Skeletal muscle tissue (tissue), 4 donors: Measurements from ENCODE around the gene MNS1. TPM values are rescaled to one million over a fixed set of nuclear protein-coding genes. Genes with fewer than 3 reads are reported as not detected.
"Not testable (repeated sequence)": the region's sequence is repeated elsewhere in the genome, so short reads cannot be mapped to it uniquely, and the experiment has no call there.

Experiments used
- H3K27ac ChIP-seq: one replicate; pipeline ENCODE4 v1.7.0; 2013; ENCODE audit warnings: mild to moderate bottlenecking, low read depth, low read length, inconsistent platforms
- H3K27me3 ChIP-seq, 3 donors: one replicate each; pipeline ENCODE4 v1.7.0; 2013; ENCODE audit warnings: low read length in 3 of 3; ENCODE audit not compliant: control insufficient read depth in 3 of 3, insufficient read depth in 3 of 3
- H3K36me3 ChIP-seq, 3 donors: one replicate each; pipeline ENCODE4 v1.7.0; 2013; ENCODE audit warnings: low read length in 3 of 3; ENCODE audit not compliant: control insufficient read depth in 3 of 3, insufficient read depth in 3 of 3
- H3K4me1 ChIP-seq, 3 donors: one replicate each; pipeline ENCODE4 v1.7.0; 2013; ENCODE audit warnings: low read length in 3 of 3, mild to moderate bottlenecking in 3 of 3; ENCODE audit not compliant: control insufficient read depth in 3 of 3, insufficient read depth in 3 of 3
- H3K4me3 ChIP-seq, 3 donors: one replicate each; pipeline ENCODE4 v1.7.0; 2013; ENCODE audit warnings: low read length in 3 of 3
- H3K9ac ChIP-seq, 3 donors: one replicate each; pipeline ENCODE4 v1.7.0; 2013; ENCODE audit warnings: low read length in 3 of 3, mild to moderate bottlenecking in 3 of 3, moderate library complexity in 2 of 3, low read depth in 1 of 3
- H3K9me3 ChIP-seq, 3 donors: one replicate each; pipeline ENCODE4 v1.7.0; 2013; ENCODE audit warnings: low read length in 3 of 3; ENCODE audit not compliant: control insufficient read depth in 3 of 3
- total RNA-seq: library from RNA; depleted of rRNA; stranded (reverse); fragments of >200 nt; gene quantifications from one replicate; pipeline ENCODE4 v1.2.3, GENCODE V29; 2014
- donor health status: Osteomylitis.

The MNS1 gene
- total RNA-seq, result 0.52 TPM

DNA sequence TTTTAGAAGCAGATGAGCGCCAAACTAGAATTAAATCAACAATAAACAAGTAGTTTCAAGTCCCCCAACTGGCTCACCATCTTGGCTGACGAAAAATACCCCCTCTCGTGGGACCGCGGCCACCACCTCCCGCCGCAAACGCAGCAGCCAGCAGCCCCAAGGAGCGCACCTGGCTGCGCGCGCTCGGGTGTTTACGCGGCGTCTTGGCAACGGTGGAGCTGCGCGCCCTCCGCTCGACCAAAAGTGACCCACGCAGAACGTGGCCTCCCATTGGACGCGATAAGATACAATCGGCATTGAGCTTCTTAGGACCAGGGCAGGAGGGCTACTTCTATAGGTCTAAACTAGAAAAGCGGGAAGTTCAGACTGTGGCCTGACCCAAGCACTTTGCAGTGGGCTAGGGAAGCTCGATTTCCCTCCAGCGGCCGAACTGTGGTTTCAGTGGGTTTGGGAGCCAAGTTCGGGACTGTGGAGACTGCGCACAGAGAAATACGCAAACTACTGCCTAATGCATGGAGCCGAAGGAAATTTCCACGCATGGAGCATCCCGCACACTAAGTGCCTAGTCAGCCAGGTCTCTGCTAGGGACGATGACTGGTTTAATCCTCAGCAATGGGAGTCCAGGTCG lies at the start of gene MNS1:
Gene MNS1 (minus strand): TSS at position 245 of the 628 bp plus-strand sequence. CDS start 165 bp downstream, at position 80.
- H3K27ac ChIP-seq, result no peak within 1 kb of the TSS

DNA sequence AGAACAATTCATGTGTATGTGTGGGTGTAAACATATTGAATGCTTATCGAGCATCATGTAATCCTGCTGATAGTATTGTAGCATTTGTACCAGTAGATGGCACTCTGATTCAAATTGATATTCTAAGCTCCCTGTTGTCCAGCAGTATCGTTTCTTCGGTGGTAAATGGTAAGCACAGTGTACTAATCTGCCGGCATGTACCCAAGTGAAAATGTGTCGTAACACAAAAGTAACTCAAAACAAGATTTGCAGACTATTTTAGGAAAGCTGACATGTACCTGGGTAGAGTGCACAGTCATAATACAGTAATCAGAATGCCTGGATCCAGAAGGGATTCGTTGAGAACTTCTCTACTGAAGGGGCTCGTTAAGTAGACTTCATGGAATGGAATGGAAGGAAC lies 31.7 kb upstream of the MNS1 start:
- H3K27ac ChIP-seq, result no peak overlapping the region
- H3K9ac ChIP-seq, result peak overlapping the region in 1 of 3 donors; percentile 59
- H3K9me3 ChIP-seq, result no peaks in the 10 kb centered on the region
- H3K36me3 ChIP-seq, result no peaks in the 10 kb centered on the region
- no peaks in the 10 kb centered on the region for H3K27me3 ChIP-seq
- no peaks in the 10 kb centered on the region for H3K4me1 ChIP-seq
- peak overlapping the region in 2 of 3 donors; percentile 30 to 68 for H3K4me3 ChIP-seq

More for the DNA sequence above, at the start of gene MNS1:
- no peaks in the 10 kb centered on the region for H3K9me3 ChIP-seq
- peak within 1 kb of the TSS; percentile 68 to 90 (median 79) for H3K4me3 ChIP-seq
- H3K9ac ChIP-seq, result peak within 1 kb of the TSS; percentile 55 to 77 (median 62)
- H3K27me3 ChIP-seq, result peaks cover 0 to 4% (median 0%) of the 10 kb centered on the region in 3 donors
- H3K4me1 ChIP-seq, result peaks cover 3 to 8% (median 3%) of the 10 kb centered on the region in 3 donors
- no peaks in the 10 kb centered on the region for H3K36me3 ChIP-seq

DNA sequence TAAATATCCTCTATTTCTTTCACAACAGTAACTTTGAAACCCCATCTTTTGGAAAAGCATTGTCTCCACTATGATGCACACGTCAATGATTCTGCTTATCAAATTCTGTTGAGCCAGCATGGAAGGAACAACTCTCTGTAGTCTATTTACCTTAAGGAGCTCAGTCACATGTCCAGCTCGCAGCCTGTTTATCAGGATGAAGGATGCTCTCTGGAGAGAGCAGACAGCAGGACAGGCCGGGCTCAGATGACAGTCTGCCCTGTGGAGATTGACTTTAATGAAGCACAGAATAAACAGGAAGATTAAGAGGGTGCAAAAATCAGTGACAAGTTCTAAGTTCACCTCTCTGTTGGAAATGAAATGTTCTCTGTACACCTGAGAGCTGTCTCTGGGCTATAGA lies 30.6 kb upstream of the MNS1 start:
- Histone ChIP-seq H3K9ac (no peak overlapping the region), H3K9me3 (no peaks in the 10 kb centered on the region), H3K4me3 (no peak overlapping the region), H3K36me3 (no peaks in the 10 kb centered on the region), H3K4me1 (no peaks in the 10 kb centered on the region), H3K27ac (no peak overlapping the region), H3K27me3 (no peaks in the 10 kb centered on the region)

- H3K4me3 ChIP-seq, result no peak overlapping the region
- no peak overlapping the region for H3K27ac ChIP-seq
- no peaks in the 10 kb centered on the region for H3K4me1 ChIP-seq
- no peaks in the 10 kb centered on the region for H3K9me3 ChIP-seq
- H3K36me3 ChIP-seq, result no peaks in the 10 kb centered on the region
- no peak overlapping the region for H3K9ac ChIP-seq
- no peaks in the 10 kb centered on the region for H3K27me3 ChIP-seq
Measured at GRCh38 chr15:56495053-56495452, 30.1 kb upstream of the MNS1 start.

DNA sequence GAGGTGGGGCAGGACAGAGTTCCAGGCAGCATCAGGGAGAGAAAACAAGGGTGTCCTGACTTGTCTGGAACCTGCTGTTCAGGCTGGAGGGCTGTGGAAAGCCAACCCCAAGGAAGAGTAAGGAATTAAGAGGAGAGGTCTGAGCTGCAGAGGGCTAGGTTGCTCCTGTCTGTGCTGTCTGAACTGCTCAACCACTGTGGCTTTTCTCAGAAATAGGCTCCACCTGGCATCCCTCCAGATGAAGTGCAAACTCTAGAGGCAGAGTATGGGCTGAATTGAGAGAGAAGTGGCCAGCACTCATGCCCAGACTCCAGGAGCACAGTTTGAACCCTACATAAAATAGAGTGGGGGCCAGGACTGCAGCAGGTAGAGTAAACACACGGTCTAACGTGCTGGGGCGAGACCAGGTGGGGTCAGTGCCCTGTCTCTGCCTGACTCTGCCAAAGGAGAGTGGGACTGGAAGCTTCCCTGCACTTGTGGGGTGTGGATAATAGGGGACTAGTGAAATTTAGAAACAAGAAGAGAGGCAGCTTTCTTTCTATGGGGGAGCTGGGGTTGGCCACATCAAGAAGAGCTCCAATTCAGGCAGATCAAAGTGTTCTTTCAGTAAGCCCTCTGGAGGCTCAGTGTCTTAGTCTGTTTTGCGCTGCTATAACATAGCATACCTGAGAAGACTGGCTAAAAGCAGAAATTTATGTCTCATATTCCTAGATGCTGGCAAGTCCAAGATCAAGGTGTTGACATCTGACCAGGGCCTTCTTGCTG lies 28.0 kb upstream of the MNS1 start:
- Histone ChIP-seq H3K4me1 (no peaks in the 10 kb centered on the region), H3K27me3 (no peaks in the 10 kb centered on the region), H3K36me3 (no peaks in the 10 kb centered on the region), H3K9ac (no peak overlapping the region), H3K4me3 (no peak overlapping the region), H3K9me3 (no peaks in the 10 kb centered on the region), H3K27ac (no peak overlapping the region)

DNA sequence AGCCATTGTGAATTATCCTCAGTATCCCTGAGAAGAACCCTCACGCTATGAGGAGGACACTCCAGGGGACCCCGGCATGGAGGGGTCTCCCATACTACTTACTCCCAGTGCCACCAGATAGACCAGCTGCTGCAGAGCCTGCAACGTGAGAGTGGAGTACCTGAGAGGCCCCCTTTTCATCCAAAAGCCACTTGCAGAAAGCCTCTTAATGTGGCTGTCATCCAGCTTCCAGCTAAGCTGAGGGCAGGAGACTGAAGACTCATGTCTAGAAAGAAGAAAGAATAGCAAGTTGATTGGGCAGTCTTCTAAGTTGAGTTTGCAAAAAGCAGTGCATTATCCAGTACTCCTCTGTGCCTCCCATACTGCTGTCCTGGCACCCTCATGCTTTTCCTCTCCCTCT lies 27.3 kb upstream of the MNS1 start:
- Histone ChIP-seq H3K9ac (no peak overlapping the region), H3K9me3 (no peaks in the 10 kb centered on the region), H3K36me3 (no peaks in the 10 kb centered on the region), H3K4me1 (no peaks in the 10 kb centered on the region), H3K4me3 (no peak overlapping the region), H3K27me3 (no peaks in the 10 kb centered on the region), H3K27ac (no peak overlapping the region)

GRCh38 chr15:56491110-56491722 lies 26.3 kb upstream of the MNS1 start:
- no peak overlapping the region for H3K27ac ChIP-seq
- no peak overlapping the region for H3K4me3 ChIP-seq
- no peaks in the 10 kb centered on the region for H3K4me1 ChIP-seq
- no peaks in the 10 kb centered on the region for H3K27me3 ChIP-seq
- no peaks in the 10 kb centered on the region for H3K36me3 ChIP-seq
- H3K9ac ChIP-seq, result no peak overlapping the region
- H3K9me3 ChIP-seq, result no peaks in the 10 kb centered on the region

DNA sequence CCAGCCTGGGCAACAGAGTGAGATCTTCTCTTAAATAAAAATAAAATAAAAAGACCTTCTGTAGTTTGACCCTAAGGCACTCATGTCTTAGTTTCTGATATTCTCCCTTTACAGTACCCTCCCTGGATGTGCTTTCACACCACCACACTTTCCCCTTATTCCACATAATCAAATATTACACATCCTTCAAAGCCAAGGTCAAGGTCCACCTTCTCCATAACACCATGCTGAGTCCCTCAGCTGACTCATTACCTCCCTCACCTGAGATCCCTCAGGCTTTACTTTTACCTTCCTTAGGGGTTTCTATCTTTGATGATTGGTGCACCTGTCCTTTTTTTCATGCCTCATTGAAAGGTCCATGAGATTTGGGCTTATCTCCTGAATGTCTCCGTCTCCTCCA lies 25.5 kb upstream of the MNS1 start:
- Histone ChIP-seq H3K4me3 (no peak overlapping the region), H3K9me3 (no peaks in the 10 kb centered on the region), H3K27me3 (no peaks in the 10 kb centered on the region), H3K27ac (no peak overlapping the region), H3K36me3 (no peaks in the 10 kb centered on the region), H3K9ac (no peak overlapping the region), H3K4me1 (no peaks in the 10 kb centered on the region)

DNA sequence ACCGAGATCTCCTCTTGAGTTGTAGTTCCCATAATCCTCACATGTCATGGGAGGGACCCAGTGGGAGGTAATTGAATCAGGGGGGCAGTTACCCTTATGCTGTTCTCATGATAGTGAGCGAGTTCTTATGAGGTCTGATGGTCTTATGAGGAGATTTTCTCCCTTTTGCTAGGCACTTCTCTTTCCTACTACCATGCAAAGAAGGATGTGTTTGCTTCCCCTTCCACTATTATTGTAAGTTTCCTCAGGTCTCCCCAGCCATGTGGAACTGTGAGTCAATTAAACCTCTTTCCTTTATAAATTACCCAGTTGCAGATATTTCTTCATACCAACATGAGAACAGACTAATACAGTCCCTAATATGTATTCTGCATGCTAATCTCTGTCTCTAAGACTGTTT lies 21.3 kb upstream of the MNS1 start:
- not testable (repeated sequence) for H3K27me3 ChIP-seq, H3K4me3 ChIP-seq, H3K9ac ChIP-seq, H3K4me1 ChIP-seq, H3K27ac ChIP-seq, H3K9me3 ChIP-seq, H3K36me3 ChIP-seq

DNA sequence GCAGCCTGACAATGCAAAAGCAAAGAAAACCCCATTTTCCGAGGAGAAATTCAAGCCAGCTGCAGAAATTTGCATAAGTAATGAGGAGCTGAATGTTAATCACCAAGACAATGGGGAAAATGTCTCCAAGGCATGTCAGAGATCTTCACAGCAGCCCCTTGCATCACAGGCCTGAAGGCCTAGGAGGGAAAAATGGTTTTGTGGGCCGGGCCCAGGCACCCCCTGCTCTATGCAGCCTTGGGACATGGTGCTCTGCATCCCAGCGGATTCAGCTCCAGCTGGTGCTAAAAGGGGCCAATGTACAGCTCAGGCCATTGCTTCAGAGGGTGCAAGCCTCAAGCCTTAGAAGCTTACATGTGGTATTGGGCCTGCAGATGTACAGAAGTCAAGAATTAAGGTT lies 20.5 kb upstream of the MNS1 start:
- not testable (repeated sequence) for H3K9ac ChIP-seq, H3K27me3 ChIP-seq, H3K36me3 ChIP-seq, H3K4me1 ChIP-seq, H3K9me3 ChIP-seq, H3K4me3 ChIP-seq, H3K27ac ChIP-seq
